Measurements from ENCODE around the gene CSN1S1.
"Not testable (repeated sequence)": the region's sequence is repeated elsewhere in the genome, so short reads cannot be mapped to it uniquely, and the experiment has no call there.

The CSN1S1 gene, protein sequence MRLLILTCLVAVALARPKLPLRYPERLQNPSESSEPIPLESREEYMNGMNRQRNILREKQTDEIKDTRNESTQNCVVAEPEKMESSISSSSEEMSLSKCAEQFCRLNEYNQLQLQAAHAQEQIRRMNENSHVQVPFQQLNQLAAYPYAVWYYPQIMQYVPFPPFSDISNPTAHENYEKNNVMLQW

GRCh38 chr4:69930768-69931167 is at the start of gene CSN1S1:
CSN1S1 (plus strand) TSS chr4:69931068; CDS start chr4:69932556, 1,488 bp downstream.
- no peak for DNase-seq

DNA sequence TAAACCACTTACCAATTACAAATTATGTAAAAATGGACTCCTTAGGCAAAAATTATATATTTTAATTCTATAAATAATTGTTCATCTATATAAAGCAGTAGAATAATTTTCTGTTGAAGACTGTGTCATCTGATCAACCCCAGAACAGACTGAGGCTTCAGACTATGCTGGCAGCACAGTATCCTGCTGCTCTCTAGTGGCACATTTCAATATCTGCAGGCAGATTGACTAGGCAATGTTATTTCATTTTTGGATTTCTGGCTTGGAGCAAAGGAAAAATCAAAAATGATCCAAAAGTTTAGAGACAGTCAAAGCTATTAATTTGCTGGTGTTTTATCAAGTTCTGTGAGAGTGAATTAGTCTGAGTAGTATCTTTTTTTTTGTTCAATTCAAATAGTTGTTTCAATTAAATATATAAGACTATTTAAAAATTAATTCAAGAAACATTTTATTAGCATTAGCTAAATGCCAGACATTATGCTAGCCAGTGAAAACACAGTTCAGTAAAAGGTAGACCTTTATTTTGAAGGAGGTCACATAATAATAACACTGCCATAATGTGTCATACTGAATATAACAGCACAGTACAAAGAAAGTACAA is 49.6 kb upstream of the CSN1S1 start:
- DNase-seq, result peak; percentile 7

DNA sequence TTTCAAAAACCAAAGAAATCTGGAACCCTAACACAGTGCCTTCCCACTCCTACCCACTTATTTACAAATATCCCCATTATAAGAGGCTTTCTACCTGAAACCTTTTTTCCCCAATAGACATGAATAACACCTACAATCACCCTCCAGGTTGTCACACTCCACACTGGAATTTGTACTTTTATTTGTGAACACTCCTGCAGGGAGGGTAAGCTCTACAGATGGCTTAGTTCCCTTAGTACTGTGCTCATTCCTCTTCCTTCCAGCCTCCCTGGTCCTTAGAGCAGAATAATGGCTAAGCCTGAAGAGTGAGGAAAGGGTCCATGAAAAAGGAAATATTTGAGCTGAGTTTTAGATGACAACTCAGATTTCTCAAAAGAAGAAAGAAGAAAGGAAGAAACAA is 48.7 kb upstream of the CSN1S1 start:
- DNase-seq, result no peak

DNA sequence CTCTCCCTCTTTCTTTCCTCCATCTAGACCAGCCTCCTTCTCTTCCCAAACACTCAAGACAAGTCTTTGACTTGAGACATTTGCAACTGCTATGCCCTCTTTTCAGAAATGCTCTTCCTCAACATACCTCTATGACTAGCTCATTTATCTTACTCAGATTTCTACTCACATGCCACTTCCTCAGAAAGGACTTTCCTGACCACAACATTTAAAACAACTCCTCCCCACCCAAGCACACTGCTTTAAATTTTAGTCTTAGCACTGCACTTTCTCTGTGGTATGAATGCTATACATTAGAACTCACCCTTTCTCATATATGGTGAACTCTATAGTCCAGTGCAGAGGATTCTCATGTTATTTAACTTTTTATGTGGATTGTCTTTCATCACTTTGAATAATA is 42.5 kb upstream of the CSN1S1 start:
- DNase-seq, result no peak

DNA sequence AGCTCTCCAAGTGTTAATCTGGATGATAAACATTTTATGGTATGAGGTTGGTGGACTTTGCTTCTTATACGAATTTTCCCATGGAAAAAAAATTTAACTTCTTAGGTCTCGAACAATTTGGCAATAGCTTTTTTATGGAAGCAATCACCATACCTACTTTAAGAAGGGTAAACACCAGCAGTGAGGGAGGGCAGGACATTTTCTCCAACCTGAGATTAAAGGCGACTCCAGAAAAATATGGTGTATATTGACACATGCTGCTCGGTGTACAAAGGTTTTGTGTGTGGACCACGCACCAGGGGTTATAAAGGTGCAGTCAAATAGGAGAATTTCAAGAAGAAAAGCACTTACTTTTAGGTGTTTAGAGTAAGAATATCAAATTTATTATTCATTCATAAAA is 36.7 kb upstream of the CSN1S1 start:
- DNase-seq, result no peak

DNA sequence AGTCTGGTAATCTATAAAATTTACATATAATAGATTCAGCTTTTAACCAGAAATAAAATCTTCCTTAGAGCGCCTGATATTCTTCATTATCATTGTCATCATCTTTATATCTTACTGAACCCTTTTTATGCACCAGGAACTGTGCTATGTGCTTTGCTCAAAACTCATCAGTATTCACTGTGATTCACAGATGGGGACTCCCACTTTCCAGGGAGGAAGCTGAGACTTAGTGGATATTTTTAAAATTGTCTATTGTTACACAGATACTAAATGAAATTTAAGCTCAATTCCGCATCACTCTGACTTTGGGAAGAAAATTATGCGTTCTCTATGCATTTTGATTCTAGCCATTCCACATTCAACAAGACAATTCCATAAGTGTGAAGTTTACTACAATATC is 36.1 kb upstream of the CSN1S1 start:
- DNase-seq, result no peak

GRCh38 chr4:69896530-69897116 is 34.2 kb upstream of the CSN1S1 start:
- DNase-seq, result no peak

GRCh38 chr4:69907151-69907550 is 23.7 kb upstream of the CSN1S1 start:
- no peak for DNase-seq

- DNase-seq, result no peak
These were observed 21.7 kb upstream of the CSN1S1 start for GRCh38 chr4:69909195-69909594.

- no peak for DNase-seq
These were observed 20.7 kb upstream of the CSN1S1 start for GRCh38 chr4:69910016-69910782.

GRCh38 chr4:69920874-69921273 is 10.0 kb upstream of the CSN1S1 start:
- no peak for DNase-seq

DNA sequence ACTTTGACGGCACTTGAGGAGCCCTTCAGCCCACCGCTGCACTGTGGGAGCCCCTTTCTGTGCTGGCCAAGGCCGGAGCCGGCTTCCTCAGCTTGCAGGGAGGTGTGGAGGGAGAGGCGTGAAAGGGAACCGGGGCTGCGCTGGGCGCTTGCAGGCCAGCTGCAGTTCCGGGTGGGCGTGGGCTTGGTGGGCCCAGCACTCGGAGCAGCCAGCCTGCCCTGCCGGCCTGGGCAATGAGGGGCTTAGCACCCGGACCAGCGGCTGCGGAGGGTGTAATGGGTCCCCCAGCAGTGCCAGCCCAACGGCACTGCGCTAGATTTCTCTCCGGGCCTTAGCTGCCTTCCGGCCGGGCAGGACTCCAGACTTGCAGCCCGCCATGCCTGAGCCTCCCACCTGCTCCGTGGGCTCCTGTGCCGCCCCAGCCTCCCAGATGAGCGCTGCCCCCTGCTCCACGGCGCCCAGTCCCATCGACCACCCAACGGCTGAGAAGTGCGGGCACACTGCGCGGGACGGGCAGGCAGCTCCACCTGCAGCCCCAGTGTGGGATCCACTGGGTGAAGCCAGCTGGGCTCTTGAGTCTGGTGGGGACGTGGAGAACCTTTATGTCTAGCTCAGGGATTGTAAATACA is 7.0 kb upstream of the CSN1S1 start:
- DNase-seq, result not testable (repeated sequence)

- DNase-seq, result no peak
These were observed 3.3 kb downstream of the CSN1S1 start for GRCh38 chr4:69934150-69934549.

GRCh38 chr4:69936566-69936965 is 5.7 kb downstream of the CSN1S1 start:
- DNase-seq, result no peak

- DNase-seq, result no peak
These were observed 20.7 kb downstream of the CSN1S1 start for GRCh38 chr4:69951602-69952001.

- DNase-seq, result no peak
These were observed 26.3 kb downstream of the CSN1S1 start for GRCh38 chr4:69957209-69957608.

DNA sequence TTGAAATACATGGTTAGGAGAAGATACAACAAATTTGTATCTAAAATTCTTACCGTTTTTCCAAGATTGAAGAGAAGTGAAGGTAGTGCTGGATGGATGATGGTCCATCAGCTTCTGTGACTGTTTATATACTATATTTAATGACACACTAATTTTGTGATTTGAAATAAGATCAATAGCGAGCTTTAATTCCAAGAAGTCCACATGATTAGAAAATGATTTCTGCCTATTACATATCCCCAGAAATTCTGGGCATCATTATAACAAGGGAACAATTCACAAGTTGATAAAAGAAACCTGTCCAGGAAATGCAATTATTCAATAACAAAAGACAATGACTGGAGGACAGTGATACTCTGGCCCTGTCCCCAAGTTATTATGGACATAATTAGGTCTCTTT is 34.8 kb downstream of the CSN1S1 start, which contains the start of gene CSN2:
CSN2 (minus strand) TSS at position 101 of the 400 bp plus-strand sequence. CDS start 4,733 bp downstream, outside the sequence.
- DNase-seq, result no peak

- no peak for DNase-seq
These were observed 39.2 kb downstream of the CSN1S1 start for GRCh38 chr4:69970071-69970470.

DNA sequence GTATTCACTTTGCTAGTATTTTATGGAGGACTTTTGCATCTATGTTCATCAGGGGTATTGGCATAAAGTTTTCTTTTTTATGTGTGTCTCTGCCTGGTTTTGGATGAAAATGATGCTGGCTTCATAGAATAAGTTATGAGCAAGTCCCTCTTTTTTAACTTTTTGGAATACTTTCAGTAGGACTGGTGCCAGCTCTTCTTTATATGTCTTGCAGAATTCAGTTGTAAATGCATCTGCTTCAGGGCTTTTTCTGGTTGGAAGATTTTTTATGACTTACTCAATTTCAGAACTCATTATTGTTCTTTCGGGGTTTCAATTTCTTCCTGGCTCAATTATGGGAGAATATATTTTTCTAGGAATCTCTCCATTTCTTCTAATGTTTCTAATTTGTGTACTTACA is 43.8 kb downstream of the CSN1S1 start:
- no peak for DNase-seq

- no peak for DNase-seq
These were observed 46.7 kb downstream of the CSN1S1 start for GRCh38 chr4:69977582-69977981.

- no peak for DNase-seq
These were observed 53.2 kb downstream of the CSN1S1 start for GRCh38 chr4:69984030-69984443.

- DNase-seq, result no peak
These were observed 55.8 kb downstream of the CSN1S1 start for GRCh38 chr4:69986663-69987062.

DNA sequence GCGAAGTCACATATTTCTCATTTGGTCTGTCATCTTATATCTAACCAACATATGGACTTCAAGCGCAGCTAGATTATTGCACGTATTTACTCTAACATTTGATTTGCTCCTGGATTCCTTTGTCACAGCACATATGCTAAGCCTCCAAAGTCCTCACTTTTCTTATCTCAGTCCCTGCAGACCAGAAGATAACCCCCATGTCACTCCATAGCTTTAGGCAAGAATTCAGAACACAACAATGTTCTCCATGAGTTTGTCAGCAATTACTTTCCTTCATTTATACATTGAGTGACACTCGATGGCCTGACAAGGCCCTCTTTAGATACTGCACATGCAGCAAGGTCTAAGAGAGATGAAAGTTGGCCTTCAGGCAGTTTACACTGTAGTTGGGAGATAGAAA is 60.1 kb downstream of the CSN1S1 start:
- DNase-seq, result no peak
